Naive thymus-derived CD4-positive, alpha-beta T cell (primary cell): ENCODE measurements around the gene FARP1. TPM values are rescaled to one million over a fixed set of nuclear protein-coding genes. Genes with fewer than 3 reads are reported as not detected.
A peak's percentile ranks its signal among the peaks of the same experiment; 100 is the strongest.

Source experiments
- ATAC-seq: fragments of 150-1000 bp; cut with Tn5 transposase; 2 replicates; pipeline ENCODE4 v1.10.0; 2021; ENCODE audit warnings: mild to moderate bottlenecking, moderate library complexity
- CTCF ChIA-PET: fragments of 350-600 bp; sonication (Branson Sonifier 250); formaldehyde crosslinking; loops from one replicate; lab custom pipeline; 2021; ENCODE audit warnings: antibody characterized with exemption; lab: Charles Lee
- POLR2A ChIA-PET: fragments of 350-600 bp; sonication (Branson Sonifier 250); formaldehyde crosslinking; loops from one replicate; lab custom pipeline; 2021; ENCODE audit warnings: antibody characterized with exemption, inconsistent platforms; lab: Charles Lee
- DNase-seq, 9 donors: peaks; one replicate each; pipeline versions ENCODE4 v3.0.0 to v3.0.0-alpha.2; 2020 to 2022; ENCODE audit warnings: mixed read lengths in 1 of 9
- H3K27ac ChIP-seq: one replicate; pipeline ENCODE4 v1.7.0; 2013; ENCODE audit warnings: mild to moderate bottlenecking, low read depth, low read length, moderate library complexity
- H3K27me3 ChIP-seq, 2 donors: one replicate each; pipeline ENCODE4 v1.7.0; 2013; ENCODE audit warnings: low read length in 2 of 2, mild to moderate bottlenecking in 2 of 2, moderate library complexity in 2 of 2; ENCODE audit not compliant: control insufficient read depth in 2 of 2, insufficient read depth in 2 of 2
- H3K36me3 ChIP-seq, 3 experiments: 1 replicate in 2 of 3; 2 replicates in 1 of 3; pipeline ENCODE4 v1.7.0; 2013; ENCODE audit warnings: low read length in 3 of 3, mild to moderate bottlenecking in 3 of 3, moderate library complexity in 1 of 3; ENCODE audit not compliant: insufficient read depth in 3 of 3, control insufficient read depth in 2 of 3
- H3K4me1 ChIP-seq, 2 donors: one replicate each; pipeline ENCODE4 v1.7.0; 2013; ENCODE audit warnings: low read length in 2 of 2, mild to moderate bottlenecking in 2 of 2, moderate library complexity in 1 of 2; ENCODE audit not compliant: control insufficient read depth in 2 of 2, insufficient read depth in 2 of 2
- H3K4me3 ChIP-seq: 2 replicates; pipeline ENCODE4 v1.7.0; 2013; ENCODE audit warnings: mild to moderate bottlenecking, low read length
- H3K9me3 ChIP-seq, 3 experiments: 1 replicate in 2 of 3; 2 replicates in 1 of 3; pipeline ENCODE4 v1.7.0; 2013; ENCODE audit warnings: low read length in 3 of 3; ENCODE audit not compliant: control insufficient read depth in 2 of 3
- H3K27ac Mint-ChIP-seq, 9 donors: one replicate each; pipeline ENCODE4 v1.8.0; 2020 to 2022; ENCODE audit warnings: mixed read lengths in 9 of 9, mild to moderate bottlenecking in 8 of 9, moderate library complexity in 5 of 9, inconsistent platforms in 2 of 9
- H3K27me3 Mint-ChIP-seq, 5 donors: one replicate each; pipeline ENCODE4 v1.8.0; 2021 to 2022; ENCODE audit warnings: mixed read lengths in 5 of 5, mild to moderate bottlenecking in 1 of 5
- H3K36me3 Mint-ChIP-seq, 5 donors: one replicate each; pipeline ENCODE4 v1.8.0; 2020 to 2022; ENCODE audit warnings: mixed read lengths in 5 of 5, mild to moderate bottlenecking in 3 of 5, inconsistent platforms in 1 of 5
- H3K4me1 Mint-ChIP-seq, 7 donors: one replicate each; pipeline ENCODE4 v1.8.0; 2020 to 2022; ENCODE audit warnings: mixed read lengths in 7 of 7, mild to moderate bottlenecking in 3 of 7, inconsistent platforms in 1 of 7
- H3K4me3 Mint-ChIP-seq, 10 donors: one replicate each; pipeline ENCODE4 v1.8.0; 2020 to 2022; ENCODE audit warnings: mild to moderate bottlenecking in 10 of 10, mixed read lengths in 10 of 10, moderate library complexity in 6 of 10, inconsistent platforms in 2 of 10
- H3K9me3 Mint-ChIP-seq, 11 donors: one replicate each; pipeline ENCODE4 v1.8.0; 2020 to 2022; ENCODE audit warnings: mixed read lengths in 11 of 11, mild to moderate bottlenecking in 4 of 11, inconsistent platforms in 1 of 11, moderate library complexity in 1 of 11
- intact Hi-C, 2 donors: fragments of 100-400 bp; cut with micrococcal nuclease; formaldehyde crosslinking; loops; one replicate each; pipeline ENCODE4 v1.15.1; 2023
- polyA plus RNA-seq, 2 donors: library from polyadenylated mRNA; unstranded; fragments of 300-500 nt; fragmentation: Illumina TruSeq; gene quantifications; one replicate each; pipeline ENCODE4 v1.2.3, GENCODE V29; 2021
- total RNA-seq, 6 experiments: library from RNA in 5 of 6; stranded (reverse) in 5 of 6; gene quantifications; 1 replicate in 5 of 6; 2 replicates in 1 of 6; pipeline ENCODE4 v1.2.3 and lab custom pipeline; 2021 to 2026

Gene FARP1
- total and polyA plus RNA-seq, 7 experiments from 2014 or later = 0.19 to 1.1 (median 0.60) TPM

GRCh38 chr13:98487522-98487921 is 344.6 kb downstream of the FARP1 start:
- Mint-ChIP-seq H3K4me3 (peak overlapping the region in 4 of 10 donors; percentile 2 to 55 (median 34)), H3K4me1 (peaks cover 76 to 97% (median 88%) of the 10 kb centered on the region in 7 donors), H3K9me3 (peaks cover 0 to 1% (median 0%) of the 10 kb centered on the region in 11 donors), H3K27ac (peak overlapping the region in 8 of 9 donors; percentile 6 to 86 (median 49)), H3K36me3 (peaks cover 0 to 16% (median 2%) of the 10 kb centered on the region in 5 donors), H3K27me3 (no peaks in the 10 kb centered on the region)
- H3K27me3 ChIP-seq = no peaks in the 10 kb centered on the region
- no peaks in the 10 kb centered on the region for H3K9me3 ChIP-seq
- no peaks in the 10 kb centered on the region for H3K36me3 ChIP-seq
- H3K4me1 ChIP-seq = peaks cover 31 to 33% of the 10 kb centered on the region in 2 donors
- H3K27ac ChIP-seq = no peak overlapping the region
- intact Hi-C loops = no loop called here
- ATAC-seq = no peak
- CTCF ChIA-PET = no interaction called here
- no peak for DNase-seq
- H3K4me3 ChIP-seq = no peak overlapping the region
- POLR2A ChIA-PET = no interaction called here

- H3K27ac Mint-ChIP-seq = peak overlapping the region in 5 of 9 donors; percentile 39 to 83 (median 69)
- H3K36me3 Mint-ChIP-seq = peaks cover 0 to 17% (median 2%) of the 10 kb centered on the region in 5 donors
- peaks cover 75 to 99% (median 95%) of the 10 kb centered on the region in 7 donors for H3K4me1 Mint-ChIP-seq
- peaks cover 0 to 1% (median 0%) of the 10 kb centered on the region in 11 donors for H3K9me3 Mint-ChIP-seq
- no peaks in the 10 kb centered on the region for H3K36me3 ChIP-seq
- no peaks in the 10 kb centered on the region for H3K27me3 ChIP-seq
- H3K27ac ChIP-seq = no peak overlapping the region
- DNase-seq = no peak
- no peak overlapping the region for H3K4me3 ChIP-seq
- H3K4me3 Mint-ChIP-seq = peak overlapping the region in 2 of 10 donors; percentile 26 to 29
- H3K27me3 Mint-ChIP-seq = no peaks in the 10 kb centered on the region
- no peaks in the 10 kb centered on the region for H3K9me3 ChIP-seq
- CTCF ChIA-PET = no interaction called here
- peaks cover 33% of the 10 kb centered on the region in 2 donors for H3K4me1 ChIP-seq
- POLR2A ChIA-PET = no interaction called here
- ATAC-seq = no peak
- intact Hi-C loops = no loop called here
Measured at GRCh38 chr13:98488736-98489135, 345.8 kb downstream of the FARP1 start.

GRCh38 chr13:98489446-98490194 is 346.7 kb downstream of the FARP1 start:
- ATAC-seq (no peak), DNase-seq (no peak)
- H3K4me1 ChIP-seq = peaks cover 27 to 29% of the 10 kb centered on the region in 2 donors
- H3K9me3 ChIP-seq = no peaks in the 10 kb centered on the region
- Mint-ChIP-seq H3K36me3 (peaks cover 0 to 16% (median 3%) of the 10 kb centered on the region in 5 donors), H3K4me3 (peak overlapping the region in 3 of 10 donors; percentile 0 to 37 (median 6)), H3K4me1 (peaks cover 67 to 94% (median 90%) of the 10 kb centered on the region in 7 donors), H3K27me3 (no peaks in the 10 kb centered on the region), H3K9me3 (no peaks in the 10 kb centered on the region), H3K27ac (peak overlapping the region in 8 of 9 donors; percentile 5 to 87 (median 67))
- intact Hi-C loops = no loop called here
- no peaks in the 10 kb centered on the region for H3K27me3 ChIP-seq
- H3K4me3 ChIP-seq = no peak overlapping the region
- CTCF ChIA-PET = interaction anchor here (0.9 to 1.5 kb wide), 2 partner anchors 11 to 161 kb away, joined by 3 to 5 read pairs; no protein-coding TSS in a partner anchor
- H3K36me3 ChIP-seq = no peaks in the 10 kb centered on the region
- POLR2A ChIA-PET = no interaction called here
- H3K27ac ChIP-seq = no peak overlapping the region

- CTCF ChIA-PET = interaction anchor here (0.9 to 1.5 kb wide), 2 partner anchors 12 to 160 kb away, joined by 3 to 5 read pairs; no protein-coding TSS in a partner anchor
Measured at GRCh38 chr13:98490195-98490836, 347.4 kb downstream of the FARP1 start.

GRCh38 chr13:98490866-98491265 is 348.0 kb downstream of the FARP1 start:
- Mint-ChIP-seq H3K9me3 (no peaks in the 10 kb centered on the region), H3K4me1 (peaks cover 57 to 92% (median 89%) of the 10 kb centered on the region in 7 donors), H3K27ac (peak overlapping the region in 5 of 9 donors; percentile 32 to 86 (median 69)), H3K36me3 (peaks cover 0 to 19% (median 4%) of the 10 kb centered on the region in 5 donors), H3K4me3 (peak overlapping the region in 3 of 10 donors; percentile 1 to 5 (median 1)), H3K27me3 (no peaks in the 10 kb centered on the region)
- intact Hi-C loops = no loop called here
- H3K4me3 ChIP-seq = no peak overlapping the region
- ATAC-seq (no peak), DNase-seq (no peak)
- no peaks in the 10 kb centered on the region for H3K9me3 ChIP-seq
- no peaks in the 10 kb centered on the region for H3K36me3 ChIP-seq
- peaks cover 18 to 27% of the 10 kb centered on the region in 2 donors for H3K4me1 ChIP-seq
- no peak overlapping the region for H3K27ac ChIP-seq
- POLR2A ChIA-PET = interaction anchor here (0.7 kb wide), 1 partner anchor 134 kb away, joined by 4 read pairs; no protein-coding TSS in a partner anchor
- no peaks in the 10 kb centered on the region for H3K27me3 ChIP-seq
- CTCF ChIA-PET = interaction anchor here (1.5 to 2.0 kb wide), 2 partner anchors 12 to 162 kb away, joined by 4 to 5 read pairs; no protein-coding TSS in a partner anchor

More at GRCh38 chr13:98490195-98490836, 347.4 kb downstream of the FARP1 start:
- DNase-seq = no peak
- peaks cover 0 to 17% (median 4%) of the 10 kb centered on the region in 5 donors for H3K36me3 Mint-ChIP-seq
- H3K27me3 Mint-ChIP-seq = no peaks in the 10 kb centered on the region
- H3K9me3 ChIP-seq = no peaks in the 10 kb centered on the region
- H3K27me3 ChIP-seq = no peaks in the 10 kb centered on the region
- H3K27ac Mint-ChIP-seq = peak overlapping the region in 7 of 9 donors; percentile 23 to 87 (median 53)
- no peak overlapping the region for H3K27ac ChIP-seq
- peaks cover 60 to 94% (median 90%) of the 10 kb centered on the region in 7 donors for H3K4me1 Mint-ChIP-seq
- H3K4me3 ChIP-seq = no peak overlapping the region
- H3K36me3 ChIP-seq = no peaks in the 10 kb centered on the region
- ATAC-seq = no peak
- H3K4me1 ChIP-seq = peaks cover 23 to 27% of the 10 kb centered on the region in 2 donors
- H3K4me3 Mint-ChIP-seq = no peak overlapping the region
- POLR2A ChIA-PET = no interaction called here
- intact Hi-C loops = no loop called here
- H3K9me3 Mint-ChIP-seq = no peaks in the 10 kb centered on the region

GRCh38 chr13:98492335-98493041 is 349.6 kb downstream of the FARP1 start:
- ATAC-seq = no peak
- no peak for DNase-seq
- Histone ChIP-seq H3K4me3 (no peak overlapping the region), H3K27ac (no peak overlapping the region), H3K27me3 (no peaks in the 10 kb centered on the region), H3K4me1 (peaks cover 12 to 21% of the 10 kb centered on the region in 2 donors), H3K36me3 (no peaks in the 10 kb centered on the region), H3K9me3 (no peaks in the 10 kb centered on the region)
- POLR2A ChIA-PET = no interaction called here
- Mint-ChIP-seq H3K4me3 (peak overlapping the region in 2 of 10 donors; percentile 3 to 9), H3K36me3 (peaks cover 0 to 29% (median 4%) of the 10 kb centered on the region in 5 donors), H3K9me3 (no peaks in the 10 kb centered on the region), H3K27me3 (no peaks in the 10 kb centered on the region), H3K27ac (peak overlapping the region in 7 of 9 donors; percentile 5 to 81 (median 33)), H3K4me1 (peaks cover 54 to 93% (median 90%) of the 10 kb centered on the region in 7 donors)
- CTCF ChIA-PET = interaction anchor here (2.0 kb wide), 1 partner anchor 161 kb away, joined by 4 read pairs; no protein-coding TSS in a partner anchor
- intact Hi-C loops = no loop called here
